ENCODE measurements around the gene UVSSA.

GRCh38 chr4:1351854-1352566, 5.0 kb downstream of the UVSSA start:
- TF ChIP-seq POLR2AphosphoS5 (IDR thresholded peaks at IDR 0.05; ENCODE audit: borderline replicate concordance, low read depth, low read length): no peak
- no peak for TF ChIP-seq EZH2 (IDR thresholded peaks at IDR 0.05)
